Endothelial cell (in vitro differentiated cells): ENCODE measurements around the gene RECQL5. TPM values are rescaled to one million over a fixed set of nuclear protein-coding genes. Genes with fewer than 3 reads are reported as not detected.

ENCODE experiments used
- DNase-seq: peaks from one replicate; pipeline ENCODE4 v3.0.0; 2021; ENCODE audit warnings: low spot score
- H3K27ac Mint-ChIP-seq: one replicate; pipeline ENCODE4 v1.8.0; 2021; ENCODE audit warnings: mixed read lengths, inconsistent platforms; ENCODE audit not compliant: unreplicated experiment
- H3K27me3 Mint-ChIP-seq: one replicate; pipeline ENCODE4 v1.8.0; 2021; ENCODE audit warnings: mild to moderate bottlenecking, moderate library complexity, mixed read lengths, inconsistent platforms; ENCODE audit not compliant: unreplicated experiment
- H3K36me3 Mint-ChIP-seq: one replicate; pipeline ENCODE4 v1.8.0; 2021; ENCODE audit warnings: mild to moderate bottlenecking, low read depth, mixed read lengths, inconsistent platforms; ENCODE audit not compliant: unreplicated experiment
- H3K4me1 Mint-ChIP-seq: one replicate; pipeline ENCODE4 v1.8.0; 2021; ENCODE audit warnings: mild to moderate bottlenecking, mixed read lengths, inconsistent platforms; ENCODE audit not compliant: unreplicated experiment
- H3K4me3 Mint-ChIP-seq: one replicate; pipeline ENCODE4 v1.8.0; 2021; ENCODE audit warnings: mild to moderate bottlenecking, mixed read lengths, inconsistent platforms; ENCODE audit not compliant: unreplicated experiment
- H3K9me3 Mint-ChIP-seq: one replicate; pipeline ENCODE4 v1.8.0; 2021; ENCODE audit warnings: mixed read lengths, inconsistent platforms; ENCODE audit not compliant: unreplicated experiment
- CTCF ChIP-seq: fragments of 200-600 bp; sonication (generic); IDR thresholded peaks from one replicate; pipeline ENCODE4 v1.5.0; 2021; ENCODE audit warnings: antibody characterized with exemption; ENCODE audit not compliant: unreplicated experiment
- total RNA-seq: library from RNA; stranded (reverse); fragmentation: NEBNext Ultra II Directional; extraction: Animal tissue kit (Norgen Biotek cat#: 25700); gene quantifications from one replicate; pipeline ENCODE4 v1.2.1, GENCODE V29; 2021; ENCODE audit not compliant: unreplicated experiment

RECQL5 gene
- total RNA-seq, 1 donor from 2014 or later = 40.2 TPM

- DNase-seq = no peak
- TF ChIP-seq CTCF = no peak
- Mint-ChIP-seq H3K4me1 (peaks cover 53% of the 10 kb centered on the region), H3K4me3 (peak overlapping the region; percentile 66), H3K36me3 (peaks cover 22% of the 10 kb centered on the region), H3K27ac (no peak overlapping the region), H3K27me3 (peaks cover 9% of the 10 kb centered on the region), H3K9me3 (no peaks in the 10 kb centered on the region)
These were observed 22.5 kb upstream of the RECQL5 start for GRCh38 chr17:75689441-75689873.

- no peak for DNase-seq
- H3K9me3 Mint-ChIP-seq = no peaks in the 10 kb centered on the region
- peaks cover 9% of the 10 kb centered on the region for H3K27me3 Mint-ChIP-seq
- TF ChIP-seq CTCF = no peak
- H3K4me1 Mint-ChIP-seq = peaks cover 53% of the 10 kb centered on the region
- peaks cover 20% of the 10 kb centered on the region for H3K36me3 Mint-ChIP-seq
- H3K4me3 Mint-ChIP-seq = peak overlapping the region; percentile 66
- peak overlapping the region; percentile 67 for H3K27ac Mint-ChIP-seq
These were observed 21.4 kb upstream of the RECQL5 start for GRCh38 chr17:75688209-75688825.

DNA sequence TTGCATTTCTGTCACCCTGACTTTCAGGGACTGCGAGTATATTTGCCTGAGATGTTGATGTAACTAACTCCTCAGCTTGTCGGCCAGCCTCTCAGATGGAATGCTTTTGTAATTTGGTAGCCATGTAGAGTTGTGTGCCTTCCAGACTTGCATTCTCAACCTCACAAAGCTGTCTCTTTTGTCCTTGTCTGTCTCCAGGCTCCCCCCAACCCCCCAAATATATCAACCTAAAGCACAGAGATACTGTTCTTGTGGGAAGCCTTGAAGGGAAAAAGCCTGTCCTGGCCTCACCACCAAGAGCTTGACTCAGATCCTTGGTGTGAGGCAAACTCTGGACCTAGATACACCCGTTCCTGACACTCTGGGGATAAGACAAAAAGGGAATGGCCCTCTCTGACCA lies 18.5 kb upstream of the RECQL5 start:
- peaks cover 50% of the 10 kb centered on the region for H3K4me1 Mint-ChIP-seq
- H3K36me3 Mint-ChIP-seq = peaks cover 16% of the 10 kb centered on the region
- peaks cover 7% of the 10 kb centered on the region for H3K27me3 Mint-ChIP-seq
- H3K9me3 Mint-ChIP-seq = no peaks in the 10 kb centered on the region
- no peak overlapping the region for H3K4me3 Mint-ChIP-seq
- no peak overlapping the region for H3K27ac Mint-ChIP-seq
- no peak for TF ChIP-seq CTCF
- no peak for DNase-seq

DNA sequence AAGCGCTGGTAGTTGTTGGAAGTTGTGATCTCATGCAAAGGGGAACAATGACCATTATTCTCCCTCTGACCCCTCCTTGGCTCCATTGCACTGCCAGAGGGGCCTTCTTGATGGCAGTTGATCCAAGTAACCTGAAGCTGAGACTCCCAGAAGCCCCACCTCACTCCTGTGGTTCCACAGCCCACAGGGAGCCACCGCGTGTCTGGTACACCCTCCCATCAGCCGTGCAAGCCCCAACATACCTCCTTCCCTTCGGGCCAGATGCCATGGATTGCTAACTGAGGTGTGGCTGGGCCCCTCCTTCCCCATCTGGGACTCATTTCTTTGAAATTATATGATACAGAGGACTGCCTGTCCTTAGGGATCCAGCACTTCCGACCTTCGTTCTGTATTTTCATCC lies 18.0 kb upstream of the RECQL5 start:
- no peaks in the 10 kb centered on the region for H3K9me3 Mint-ChIP-seq
- H3K27me3 Mint-ChIP-seq = peaks cover 7% of the 10 kb centered on the region
- peaks cover 55% of the 10 kb centered on the region for H3K4me1 Mint-ChIP-seq
- H3K4me3 Mint-ChIP-seq = no peak overlapping the region
- H3K36me3 Mint-ChIP-seq = peaks cover 20% of the 10 kb centered on the region
- no peak for TF ChIP-seq CTCF
- H3K27ac Mint-ChIP-seq = no peak overlapping the region
- DNase-seq = no peak

GRCh38 chr17:75684249-75684648 lies 17.3 kb upstream of the RECQL5 start:
- Mint-ChIP-seq H3K27ac (no peak overlapping the region), H3K4me1 (peaks cover 55% of the 10 kb centered on the region), H3K9me3 (no peaks in the 10 kb centered on the region), H3K4me3 (no peak overlapping the region), H3K27me3 (peaks cover 10% of the 10 kb centered on the region), H3K36me3 (peaks cover 20% of the 10 kb centered on the region)
- TF ChIP-seq CTCF = no peak
- no peak for DNase-seq
